Panc1 (cell line): ENCODE measurements around the gene PCDHGA6.

Experiments used
- CTCF ChIP-seq: fragments of 450-650 bp; IDR thresholded peaks from 2 replicates; pipeline ENCODE4 v1.5.1; 2017; ENCODE audit warnings: mild to moderate bottlenecking
- POLR2AphosphoS5 ChIP-seq: IDR thresholded peaks from 2 replicates; pipeline ENCODE4 v1.6.1; 2012; ENCODE audit warnings: mild to moderate bottlenecking, low read depth, low read length, moderate library complexity
- SIN3A ChIP-seq: IDR thresholded peaks from 2 replicates; pipeline ENCODE4 v1.6.1; 2012; ENCODE audit warnings: low read depth, mild to moderate bottlenecking, low read length, moderate library complexity, borderline replicate concordance; ENCODE audit not compliant: insufficient read depth
- TCF7L2 ChIP-seq: IDR thresholded peaks from 2 replicates; pipeline ENCODE4 v1.6.1; 2011; ENCODE audit warnings: mild to moderate bottlenecking, low read depth, low read length, inconsistent platforms
- TF ChIP-seq, protein P1 (sequence below), 2 experiments: IDR thresholded peaks; 2 replicates each; pipeline ENCODE4 v1.6.1; 2011 to 2012; ENCODE audit warnings: low read depth in 2 of 2, control low read depth in 1 of 2, low read length in 1 of 2, mild to moderate bottlenecking in 1 of 2, moderate library complexity in 1 of 2; ENCODE audit not compliant: insufficient read depth in 1 of 2

GRCh38 chr5:141356133-141356532 lies 17.6 kb upstream of the PCDHGA6 start:
- no peak for TF ChIP-seq CTCF
- TF ChIP-seq POLR2AphosphoS5 = no peak
- no peak for TF ChIP-seq TCF7L2
- TF ChIP-seq SIN3A = no peak
- TF ChIP-seq, protein P1, sequence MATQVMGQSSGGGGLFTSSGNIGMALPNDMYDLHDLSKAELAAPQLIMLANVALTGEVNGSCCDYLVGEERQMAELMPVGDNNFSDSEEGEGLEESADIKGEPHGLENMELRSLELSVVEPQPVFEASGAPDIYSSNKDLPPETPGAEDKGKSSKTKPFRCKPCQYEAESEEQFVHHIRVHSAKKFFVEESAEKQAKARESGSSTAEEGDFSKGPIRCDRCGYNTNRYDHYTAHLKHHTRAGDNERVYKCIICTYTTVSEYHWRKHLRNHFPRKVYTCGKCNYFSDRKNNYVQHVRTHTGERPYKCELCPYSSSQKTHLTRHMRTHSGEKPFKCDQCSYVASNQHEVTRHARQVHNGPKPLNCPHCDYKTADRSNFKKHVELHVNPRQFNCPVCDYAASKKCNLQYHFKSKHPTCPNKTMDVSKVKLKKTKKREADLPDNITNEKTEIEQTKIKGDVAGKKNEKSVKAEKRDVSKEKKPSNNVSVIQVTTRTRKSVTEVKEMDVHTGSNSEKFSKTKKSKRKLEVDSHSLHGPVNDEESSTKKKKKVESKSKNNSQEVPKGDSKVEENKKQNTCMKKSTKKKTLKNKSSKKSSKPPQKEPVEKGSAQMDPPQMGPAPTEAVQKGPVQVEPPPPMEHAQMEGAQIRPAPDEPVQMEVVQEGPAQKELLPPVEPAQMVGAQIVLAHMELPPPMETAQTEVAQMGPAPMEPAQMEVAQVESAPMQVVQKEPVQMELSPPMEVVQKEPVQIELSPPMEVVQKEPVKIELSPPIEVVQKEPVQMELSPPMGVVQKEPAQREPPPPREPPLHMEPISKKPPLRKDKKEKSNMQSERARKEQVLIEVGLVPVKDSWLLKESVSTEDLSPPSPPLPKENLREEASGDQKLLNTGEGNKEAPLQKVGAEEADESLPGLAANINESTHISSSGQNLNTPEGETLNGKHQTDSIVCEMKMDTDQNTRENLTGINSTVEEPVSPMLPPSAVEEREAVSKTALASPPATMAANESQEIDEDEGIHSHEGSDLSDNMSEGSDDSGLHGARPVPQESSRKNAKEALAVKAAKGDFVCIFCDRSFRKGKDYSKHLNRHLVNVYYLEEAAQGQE (IDR thresholded peaks at IDR 0.05; ENCODE audit: insufficient read depth in 1 of 2, low read depth in 2 of 2, low read length in 1 of 2) = no peak
